Subcutaneous adipose tissue (tissue), 4 donors: Measurements from ENCODE around the gene HIPK2. TPM values are rescaled to one million over a fixed set of nuclear protein-coding genes. Genes with fewer than 3 reads are reported as not detected.

Experiments
- total RNA-seq, 4 donors: library from RNA; depleted of rRNA; stranded (reverse); fragments of >200 nt; gene quantifications; one replicate each; pipeline ENCODE4 v1.1.0, GENCODE V29; 2016
- TF ChIP-seq, protein P1 (sequence below): fragments of 450-650 bp; IDR thresholded peaks from one replicate; pipeline ENCODE4 v1.5.1; 2016; ENCODE audit warnings: low read depth, mild to moderate bottlenecking, control low read depth, antibody characterized with exemption, moderate library complexity

HIPK2 gene
- total RNA-seq, 4 donors from 2014 or later: 30.4 to 89.8 (median 60.9) TPM

DNA sequence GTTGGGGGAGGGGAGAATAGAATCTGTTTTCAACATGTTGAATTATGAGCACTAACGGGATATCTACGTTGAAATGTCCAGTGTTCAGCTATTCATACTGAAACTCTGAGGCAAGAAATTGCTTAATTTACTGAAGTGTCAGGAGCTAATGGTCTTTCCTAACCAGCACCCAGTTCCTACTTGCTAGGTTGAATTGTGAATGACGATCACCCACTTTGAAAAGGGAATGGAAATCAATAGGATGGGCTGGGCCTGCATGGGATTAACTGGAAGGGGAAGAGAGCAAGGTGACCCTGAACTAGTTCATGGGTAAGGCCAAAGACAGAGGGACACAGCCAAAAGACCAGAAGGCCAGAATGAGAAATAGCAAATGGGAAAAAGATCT is 51.3 kb downstream of the HIPK2 start:
- TF ChIP-seq, protein P1, sequence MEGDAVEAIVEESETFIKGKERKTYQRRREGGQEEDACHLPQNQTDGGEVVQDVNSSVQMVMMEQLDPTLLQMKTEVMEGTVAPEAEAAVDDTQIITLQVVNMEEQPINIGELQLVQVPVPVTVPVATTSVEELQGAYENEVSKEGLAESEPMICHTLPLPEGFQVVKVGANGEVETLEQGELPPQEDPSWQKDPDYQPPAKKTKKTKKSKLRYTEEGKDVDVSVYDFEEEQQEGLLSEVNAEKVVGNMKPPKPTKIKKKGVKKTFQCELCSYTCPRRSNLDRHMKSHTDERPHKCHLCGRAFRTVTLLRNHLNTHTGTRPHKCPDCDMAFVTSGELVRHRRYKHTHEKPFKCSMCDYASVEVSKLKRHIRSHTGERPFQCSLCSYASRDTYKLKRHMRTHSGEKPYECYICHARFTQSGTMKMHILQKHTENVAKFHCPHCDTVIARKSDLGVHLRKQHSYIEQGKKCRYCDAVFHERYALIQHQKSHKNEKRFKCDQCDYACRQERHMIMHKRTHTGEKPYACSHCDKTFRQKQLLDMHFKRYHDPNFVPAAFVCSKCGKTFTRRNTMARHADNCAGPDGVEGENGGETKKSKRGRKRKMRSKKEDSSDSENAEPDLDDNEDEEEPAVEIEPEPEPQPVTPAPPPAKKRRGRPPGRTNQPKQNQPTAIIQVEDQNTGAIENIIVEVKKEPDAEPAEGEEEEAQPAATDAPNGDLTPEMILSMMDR: no peak

DNA sequence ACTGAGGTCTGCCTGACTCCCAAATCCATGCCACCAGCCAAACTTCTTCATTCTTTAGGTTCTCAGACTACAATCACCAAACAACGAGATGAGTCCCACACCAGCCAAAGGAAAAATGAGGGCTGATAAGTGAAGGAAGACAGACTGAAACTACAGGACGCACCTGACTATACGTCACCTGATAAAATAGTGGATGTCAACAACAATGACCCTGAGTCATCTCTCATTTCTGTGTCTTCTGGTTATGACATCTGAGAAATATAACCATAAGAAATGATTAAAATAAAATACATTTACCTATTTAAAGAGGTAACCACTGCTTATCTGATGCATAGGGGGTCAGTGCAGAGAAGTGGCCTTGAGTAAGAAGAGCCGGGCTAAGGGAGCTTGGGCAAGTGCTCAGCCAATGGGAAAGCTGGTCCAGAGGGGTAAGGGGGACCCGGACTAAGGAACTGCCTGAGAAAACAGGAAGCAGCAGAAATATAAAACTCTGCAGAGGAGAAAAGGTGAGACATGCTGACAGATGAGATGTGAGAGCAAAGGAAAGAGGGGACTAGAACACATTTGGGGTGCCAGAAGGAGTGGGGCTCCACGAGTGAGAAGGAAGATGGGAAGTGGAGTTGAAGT is 51.8 kb downstream of the HIPK2 start:
- TF ChIP-seq, protein P1: no peak

DNA sequence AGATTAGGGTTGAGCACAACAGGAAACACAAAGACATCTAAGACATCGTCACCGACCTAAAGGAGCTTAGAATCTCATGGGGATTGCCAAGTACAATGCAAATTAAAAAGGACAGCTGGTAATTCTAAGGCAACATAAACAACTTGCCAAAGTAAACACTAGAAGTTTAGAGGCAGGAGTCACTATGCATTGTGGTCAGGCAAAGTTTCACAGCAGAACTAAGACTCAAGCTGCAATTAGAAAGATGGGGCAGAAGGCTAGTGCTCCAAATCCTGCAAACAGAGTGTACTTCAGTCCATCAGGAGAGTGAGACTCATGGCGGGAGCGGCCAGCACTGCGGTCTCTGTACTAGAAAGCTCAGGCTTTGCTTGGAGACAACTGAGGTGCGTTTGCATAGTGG is 52.7 kb downstream of the HIPK2 start:
- TF ChIP-seq, protein P1: no peak

DNA sequence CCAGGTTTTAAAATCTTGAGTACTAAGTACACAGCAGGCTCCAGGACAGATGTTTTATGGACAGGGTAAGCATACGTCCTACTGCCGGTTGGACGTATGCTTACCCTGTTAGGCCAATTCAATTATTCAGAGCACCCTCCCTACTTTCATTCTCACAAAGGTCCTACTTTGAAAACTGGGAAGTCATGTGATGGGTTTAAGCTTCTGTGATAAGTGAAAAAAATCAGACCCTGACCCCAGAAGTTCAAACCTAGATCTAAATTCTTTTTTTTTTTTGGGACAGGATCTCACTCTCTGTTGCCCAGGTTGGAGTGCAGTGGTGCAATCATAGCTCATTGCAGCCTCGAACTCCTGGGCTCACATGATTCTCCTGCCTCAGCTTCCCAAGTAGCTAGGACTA is 55.2 kb downstream of the HIPK2 start:
- TF ChIP-seq, protein P1: no peak

DNA sequence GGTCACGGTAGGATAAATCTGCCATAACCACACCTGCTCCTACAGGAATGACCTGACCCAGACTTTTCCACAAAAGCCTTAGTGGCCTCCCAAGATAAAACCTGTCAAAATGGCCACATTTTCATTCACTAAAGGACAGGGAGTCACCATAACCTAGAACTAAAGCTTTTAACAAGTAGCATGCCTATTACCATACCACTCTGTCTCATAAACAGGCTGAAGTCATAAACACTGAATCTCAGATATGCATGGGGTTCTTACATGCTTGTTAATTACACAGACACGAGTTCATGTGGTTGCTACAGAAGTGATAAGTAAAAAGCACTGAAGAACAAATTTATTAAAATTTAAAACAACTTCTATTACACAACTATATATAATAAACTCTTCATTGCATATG is 56.0 kb downstream of the HIPK2 start:
- TF ChIP-seq, protein P1: no peak

DNA sequence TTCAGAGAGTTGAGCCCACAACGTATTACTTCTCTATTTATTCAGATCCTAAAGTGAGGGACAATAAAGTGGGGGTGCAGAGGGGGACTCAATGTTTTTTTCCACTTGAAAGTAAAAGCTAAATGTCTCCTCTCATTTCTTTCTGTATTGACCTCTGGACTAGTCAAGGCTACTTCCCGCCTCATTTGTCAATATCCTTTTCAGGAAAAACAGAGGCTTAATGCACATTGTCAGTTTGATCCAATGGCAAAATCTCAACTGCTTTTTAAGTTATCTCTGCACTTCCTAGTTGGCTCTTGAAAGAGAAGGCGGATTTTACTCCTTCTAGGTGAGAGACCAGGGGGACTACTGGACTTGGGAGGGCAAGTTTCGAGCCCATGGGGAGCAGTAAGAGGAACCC is 56.4 kb downstream of the HIPK2 start:
- TF ChIP-seq, protein P1: no peak

DNA sequence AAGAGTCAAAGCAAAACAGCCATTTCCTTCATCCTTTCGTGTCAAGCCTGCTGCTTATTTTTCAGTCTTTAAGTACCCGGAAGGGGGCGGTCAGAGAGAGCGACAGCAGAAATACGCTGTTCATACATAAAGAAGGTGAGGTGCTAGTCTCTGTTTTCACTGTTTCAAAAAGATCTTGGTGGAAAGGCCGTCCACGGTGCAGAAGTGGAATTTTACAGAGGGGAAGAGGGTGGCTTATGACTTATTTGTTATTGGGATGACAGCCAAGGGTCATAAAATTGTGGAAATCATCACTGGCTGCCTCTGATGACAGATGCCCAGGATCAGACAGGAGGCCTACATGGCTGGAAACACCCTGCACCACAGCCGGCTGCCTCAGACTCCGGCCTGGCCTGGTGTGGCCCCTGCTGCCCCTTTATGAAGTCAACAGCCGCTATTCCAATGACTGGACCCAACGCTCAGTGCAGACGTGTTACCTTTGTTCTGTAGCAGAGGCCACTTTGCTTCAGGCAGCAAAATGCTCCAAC is 57.0 kb downstream of the HIPK2 start:
- TF ChIP-seq, protein P1: no peak
